ENCODE data around the gene NXPH3.

Gene NXPH3

GRCh38 chr17:49592263-49592662 lies 16.6 kb downstream of the NXPH3 start:
- no peak for DNase-seq (ENCODE audit: low read depth)
- no peak for TF ChIP-seq CTCF (IDR thresholded peaks at IDR 0.05; ENCODE audit: insufficient read depth, low read depth, low read length, missing control alignments)
- H3K4me3 ChIP-seq (ENCODE audit: low read length), result no peak overlapping the region

GRCh38 chr17:49595328-49595727 lies 19.7 kb downstream of the NXPH3 start:
- no peak for TF ChIP-seq CTCF (IDR thresholded peaks at IDR 0.05; ENCODE audit: insufficient read depth, low read depth, low read length, missing control alignments)
- no peak overlapping the region for H3K4me3 ChIP-seq (ENCODE audit: low read length)
- DNase-seq (ENCODE audit: low read depth), result no peak

GRCh38 chr17:49595980-49596379 lies 20.3 kb downstream of the NXPH3 start:
- DNase-seq (ENCODE audit: low read depth), result no peak
- TF ChIP-seq CTCF (IDR thresholded peaks at IDR 0.05; ENCODE audit: insufficient read depth, low read depth, low read length, missing control alignments), result no peak

GRCh38 chr17:49596613-49597244 lies 21.1 kb downstream of the NXPH3 start:
- TF ChIP-seq CTCF (IDR thresholded peaks at IDR 0.05; ENCODE audit: insufficient read depth, low read depth, low read length, missing control alignments), result no peak

More at GRCh38 chr17:49595980-49596379, 20.3 kb downstream of the NXPH3 start:
- no peak overlapping the region for H3K4me3 ChIP-seq (ENCODE audit: low read length)

GRCh38 chr17:49597436-49597835 lies 21.8 kb downstream of the NXPH3 start:
- no peak for TF ChIP-seq CTCF (IDR thresholded peaks at IDR 0.05; ENCODE audit: insufficient read depth, low read depth, low read length, missing control alignments)
- H3K4me3 ChIP-seq (ENCODE audit: low read length), result no peak overlapping the region
- DNase-seq (ENCODE audit: low read depth), result no peak

More at GRCh38 chr17:49596613-49597244, 21.1 kb downstream of the NXPH3 start:
- no peak overlapping the region for H3K4me3 ChIP-seq (ENCODE audit: low read length)
- no peak for DNase-seq (ENCODE audit: low read depth)

- no peak for TF ChIP-seq CTCF (IDR thresholded peaks at IDR 0.05; ENCODE audit: insufficient read depth, low read depth, low read length, missing control alignments)
- no peak overlapping the region for H3K4me3 ChIP-seq (ENCODE audit: low read length)
- no peak for DNase-seq (ENCODE audit: low read depth)
Measured at GRCh38 chr17:49597928-49598655, 22.4 kb downstream of the NXPH3 start.
